Stimulated activated CD8-positive, alpha-beta memory T cell treated with anti-CD3 and anti-CD28 coated beads, Interleukin-7, amount 100 ng/mL, for 48 hours (primary cell): Measurements from ENCODE around the gene ZNF722.
A peak's percentile ranks its signal among the peaks of the same experiment; 100 is the strongest.
"Not testable (repeated sequence)": the region's sequence is repeated elsewhere in the genome, so short reads cannot be mapped to it uniquely, and the experiment has no call there.

Experiments used
- DNase-seq, 2 donors: peaks; one replicate each; pipeline ENCODE4 v3.0.0-alpha.2; 2020; ENCODE audit warnings: low read depth in 1 of 2; ENCODE audit errors: extremely low read depth in 1 of 2

ZNF722 gene

GRCh38 chr7:63998549-63998948 lies at the start of gene ZNF722:
TSS of gene ZNF722 (plus strand) at chr7:63998849. CDS start at chr7:63998962, 113 bp downstream.
- DNase-seq = no peak

- no peak for DNase-seq
Measured at GRCh38 chr7:63953181-63953580, 45.5 kb upstream of the ZNF722 start.

GRCh38 chr7:63968629-63969028 lies 30.0 kb upstream of the ZNF722 start:
- no peak for DNase-seq

- DNase-seq = not testable (repeated sequence)
Measured at GRCh38 chr7:64015496-64015895, 16.8 kb downstream of the ZNF722 start.

- DNase-seq = no peak
Measured at GRCh38 chr7:64035388-64035787, 36.7 kb downstream of the ZNF722 start.

- DNase-seq = no peak
Measured at GRCh38 chr7:64037095-64037494, 38.4 kb downstream of the ZNF722 start.

- DNase-seq = peak in 1 of 2 donors; percentile 11
Measured at GRCh38 chr7:64045301-64046040, 46.8 kb downstream of the ZNF722 start, which contains the start of gene ZNF727. TSS of gene ZNF727 (plus strand) at chr7:64045434. CDS start at chr7:64045622, 188 bp downstream.

- no peak for DNase-seq
Measured at GRCh38 chr7:64046041-64046389, 47.4 kb downstream of the ZNF722 start.
